T-helper 1 cell treated with Interleukin-12 subunit alpha and Interleukin-12 subunit beta and Interleukin-4 antibody, amounts not matched to agents 30 μg/mL and 1 μg/mL, for 36 hours (primary cell): ENCODE measurements around the gene G3BP2.
"Not testable (repeated sequence)": the region's sequence is repeated elsewhere in the genome, so short reads cannot be mapped to it uniquely, and the experiment has no call there.

Source experiments
- H3K27ac Mint-ChIP-seq: one replicate; pipeline ENCODE4 v1.8.0; 2021; ENCODE audit warnings: mild to moderate bottlenecking, mixed read lengths
- H3K27me3 Mint-ChIP-seq: one replicate; pipeline ENCODE4 v1.8.0; 2021; ENCODE audit warnings: low read depth, mixed read lengths
- H3K36me3 Mint-ChIP-seq: one replicate; pipeline ENCODE4 v1.8.0; 2021; ENCODE audit warnings: low read depth, mixed read lengths
- H3K4me1 Mint-ChIP-seq: one replicate; pipeline ENCODE4 v1.8.0; 2021; ENCODE audit warnings: low read depth, mixed read lengths
- H3K4me3 Mint-ChIP-seq: one replicate; pipeline ENCODE4 v1.8.0; 2021; ENCODE audit warnings: mild to moderate bottlenecking, moderate library complexity, mixed read lengths
- H3K9me3 Mint-ChIP-seq: one replicate; pipeline ENCODE4 v1.8.0; 2021; ENCODE audit warnings: mixed read lengths

Gene G3BP2

DNA sequence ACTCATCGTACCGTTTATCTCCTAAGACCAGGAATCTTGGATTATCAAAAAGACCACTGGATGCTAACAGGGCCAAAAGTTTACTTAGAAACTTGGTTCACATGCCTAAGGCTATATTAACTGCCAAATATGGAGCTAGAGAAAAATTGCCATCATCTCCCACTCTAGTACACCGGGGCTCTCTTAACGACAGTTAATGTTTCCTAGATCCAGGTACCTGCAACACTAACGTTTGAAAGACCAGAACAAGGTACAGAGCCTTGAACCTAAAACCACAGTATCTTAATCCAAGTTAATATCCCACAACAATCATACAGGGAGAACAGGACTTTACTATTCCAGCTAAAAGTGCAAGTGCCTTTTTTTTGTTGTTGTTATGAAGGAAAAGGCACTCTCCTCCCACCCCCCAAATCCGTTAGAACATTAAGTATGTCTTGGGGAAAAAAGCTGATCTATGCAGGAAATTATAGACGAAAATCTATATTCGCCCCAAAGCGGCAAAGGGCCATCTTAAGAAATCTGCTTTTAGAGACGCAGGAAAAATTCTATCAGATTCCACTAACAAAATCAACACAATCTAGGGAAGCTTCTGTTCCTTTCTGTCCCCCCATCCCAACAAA lies 1.3 kb downstream of the G3BP2 start:
- Mint-ChIP-seq H3K27me3 (no peaks in the 10 kb centered on the region), H3K27ac (peak overlapping the region; percentile 98), H3K4me3 (peak overlapping the region; percentile 97), H3K9me3 (no peaks in the 10 kb centered on the region), H3K36me3 (peaks cover 13% of the 10 kb centered on the region), H3K4me1 (peaks cover 43% of the 10 kb centered on the region)

DNA sequence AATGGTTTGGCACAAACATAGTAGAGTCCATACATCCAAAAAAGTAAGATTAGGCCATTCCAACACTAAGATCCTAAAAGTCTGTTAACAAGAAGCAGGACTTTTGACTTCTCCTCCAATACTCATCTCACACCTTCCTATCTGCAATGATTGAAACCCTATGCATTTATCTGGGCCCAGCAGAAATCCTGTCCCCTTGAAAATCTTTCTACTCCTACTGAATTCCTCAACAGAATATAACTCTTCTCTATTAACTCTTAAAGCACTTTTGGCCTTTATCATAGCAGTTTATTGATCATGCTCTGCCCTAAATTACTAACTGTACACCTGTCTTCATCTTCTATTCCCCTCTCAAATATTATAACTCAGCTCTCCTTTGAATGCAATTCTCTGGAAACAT lies 4.6 kb downstream of the G3BP2 start:
- Mint-ChIP-seq H3K9me3 (no peaks in the 10 kb centered on the region), H3K27me3 (no peaks in the 10 kb centered on the region), H3K4me3 (peak overlapping the region; percentile 11), H3K36me3 (peaks cover 17% of the 10 kb centered on the region), H3K4me1 (peaks cover 54% of the 10 kb centered on the region), H3K27ac (peak overlapping the region; percentile 0)

DNA sequence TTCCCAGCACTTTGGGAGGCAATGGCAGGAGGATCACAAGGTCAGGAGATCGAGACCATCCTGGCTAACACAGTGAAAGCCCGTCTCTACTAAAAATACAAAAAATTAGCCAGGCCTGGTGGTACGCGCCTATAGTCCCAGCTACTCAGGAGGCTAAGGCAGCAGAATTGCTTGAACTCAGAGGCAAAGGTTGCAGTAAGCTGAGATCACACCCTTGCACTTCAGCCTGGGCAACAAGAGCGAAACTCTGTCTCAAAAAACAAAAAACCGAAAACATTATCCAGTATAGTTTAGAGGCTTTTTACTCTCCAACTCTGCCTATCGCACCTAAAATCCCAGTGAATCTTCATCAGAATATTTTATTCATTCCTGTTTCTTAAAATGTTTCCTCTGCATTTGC lies 5.6 kb downstream of the G3BP2 start:
- peaks cover 15% of the 10 kb centered on the region for H3K36me3 Mint-ChIP-seq

DNA sequence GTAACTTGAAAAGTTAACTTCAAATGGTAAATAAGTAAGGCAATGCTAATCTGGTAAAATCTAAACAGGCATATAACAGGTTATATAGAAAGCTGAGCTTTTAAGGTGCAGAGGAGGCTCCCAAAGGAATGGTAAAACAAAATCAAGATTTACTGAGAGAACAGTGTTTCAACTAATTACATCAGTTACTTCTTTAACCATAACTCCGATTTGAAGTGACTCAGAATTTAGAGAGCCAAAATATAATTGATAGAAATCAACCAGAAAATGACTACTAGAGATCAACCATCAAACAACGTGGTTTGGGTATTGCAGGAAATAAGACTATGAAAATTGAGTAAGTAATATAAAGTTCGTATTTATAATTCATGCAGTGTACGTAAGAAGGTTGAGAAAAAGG lies 6.9 kb downstream of the G3BP2 start:
- peak overlapping the region; percentile 36 for H3K4me3 Mint-ChIP-seq
- H3K27ac Mint-ChIP-seq: peak overlapping the region; percentile 24
- H3K36me3 Mint-ChIP-seq: peaks cover 25% of the 10 kb centered on the region
- H3K9me3 Mint-ChIP-seq: no peaks in the 10 kb centered on the region
- H3K27me3 Mint-ChIP-seq: no peaks in the 10 kb centered on the region
- H3K4me1 Mint-ChIP-seq: peaks cover 59% of the 10 kb centered on the region

More for the DNA sequence above, 5.6 kb downstream of the G3BP2 start:
- H3K4me3 Mint-ChIP-seq: peak overlapping the region; percentile 16
- H3K9me3 Mint-ChIP-seq, H3K27me3 Mint-ChIP-seq: not testable (repeated sequence)
- H3K4me1 Mint-ChIP-seq: peaks cover 59% of the 10 kb centered on the region
- H3K27ac Mint-ChIP-seq: peak overlapping the region; percentile 72

DNA sequence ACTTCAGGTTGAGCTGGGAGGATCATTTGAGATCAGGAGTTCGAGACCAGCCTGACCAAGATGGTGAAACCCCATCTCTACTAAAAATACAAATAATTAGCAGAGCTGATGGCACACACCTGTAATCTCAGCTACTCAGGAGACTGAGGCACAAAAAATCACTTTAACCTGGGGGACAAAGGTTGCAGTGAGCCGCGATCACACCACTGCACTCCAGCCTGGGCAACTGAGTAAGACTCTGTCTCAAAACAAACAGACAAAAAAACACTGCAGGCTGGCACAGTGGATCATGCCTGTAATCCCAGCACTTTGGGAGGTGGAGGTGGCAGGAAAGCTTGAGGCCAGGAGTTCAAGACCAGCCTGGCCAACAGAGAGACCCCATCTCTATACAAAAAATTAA lies 8.6 kb downstream of the G3BP2 start:
- not testable (repeated sequence) for H3K9me3 Mint-ChIP-seq, H3K4me3 Mint-ChIP-seq, H3K27ac Mint-ChIP-seq, H3K27me3 Mint-ChIP-seq
- Mint-ChIP-seq H3K4me1 (peaks cover 59% of the 10 kb centered on the region), H3K36me3 (peaks cover 34% of the 10 kb centered on the region)

DNA sequence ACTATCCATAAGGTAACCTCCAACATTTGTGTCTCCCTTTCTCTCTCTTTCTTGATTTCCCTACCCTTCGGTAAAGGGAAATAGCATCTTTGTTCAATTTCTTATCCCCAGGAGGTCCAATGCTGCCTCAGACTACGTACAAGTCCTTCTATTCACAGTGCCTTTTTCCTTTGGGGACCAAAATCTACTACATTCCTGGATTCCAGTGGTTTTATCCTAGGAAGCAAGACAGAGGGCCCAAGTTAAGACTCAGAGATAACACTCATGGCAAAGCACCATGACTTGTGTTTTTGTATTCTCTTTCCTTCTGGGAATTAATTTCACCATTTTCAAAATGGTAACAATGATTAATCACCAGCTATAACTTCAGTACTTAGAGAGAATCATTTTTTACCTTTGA lies 10.6 kb downstream of the G3BP2 start:
- Mint-ChIP-seq H3K4me3 (no peak overlapping the region), H3K9me3 (no peaks in the 10 kb centered on the region), H3K36me3 (peaks cover 43% of the 10 kb centered on the region), H3K27ac (peak overlapping the region; percentile 66), H3K27me3 (no peaks in the 10 kb centered on the region), H3K4me1 (peaks cover 56% of the 10 kb centered on the region)

DNA sequence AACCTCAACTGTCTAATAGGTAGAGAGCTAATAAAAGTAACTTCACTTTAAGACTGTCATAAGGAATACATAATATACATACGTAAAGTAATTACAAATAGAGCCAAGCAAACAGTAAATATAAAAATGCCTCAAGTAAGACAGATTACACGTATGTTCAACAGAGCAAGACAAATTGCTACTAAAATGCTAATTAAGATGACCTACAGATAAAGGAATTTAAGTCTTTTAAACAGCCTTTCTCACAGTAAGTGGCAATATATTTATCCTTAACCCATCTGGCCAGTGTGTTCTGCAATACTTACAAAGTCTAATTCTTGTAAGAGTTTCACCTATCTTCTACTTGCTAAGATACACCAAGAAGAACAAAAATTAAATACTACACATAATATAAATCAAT lies 12.7 kb downstream of the G3BP2 start:
- no peaks in the 10 kb centered on the region for H3K27me3 Mint-ChIP-seq
- H3K9me3 Mint-ChIP-seq: no peaks in the 10 kb centered on the region
- no peak overlapping the region for H3K27ac Mint-ChIP-seq
- H3K4me1 Mint-ChIP-seq: peaks cover 57% of the 10 kb centered on the region
- peaks cover 48% of the 10 kb centered on the region for H3K36me3 Mint-ChIP-seq
- H3K4me3 Mint-ChIP-seq: no peak overlapping the region

DNA sequence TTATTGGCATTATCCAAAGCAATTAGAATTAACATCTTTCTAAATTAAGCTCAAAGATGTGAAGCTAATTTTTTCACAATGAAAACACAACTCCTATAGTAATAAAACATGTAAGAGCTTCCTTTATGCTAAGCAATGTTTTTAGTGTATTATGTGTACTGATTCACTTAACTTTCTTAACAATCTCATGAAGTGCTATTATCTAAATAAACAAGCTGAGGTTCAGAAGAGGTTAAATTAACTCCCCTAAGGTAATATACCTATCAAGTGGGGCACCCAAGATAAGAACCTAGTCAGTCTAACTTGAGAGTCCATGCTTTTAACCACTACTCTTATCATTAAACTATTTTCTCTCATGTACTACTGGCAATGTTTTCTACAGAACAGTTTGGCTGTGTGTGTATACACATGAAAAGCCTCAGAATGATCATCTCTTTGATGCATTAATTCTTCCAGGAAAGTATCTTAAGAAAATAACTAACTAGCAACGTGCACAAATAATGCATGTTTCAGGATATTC lies 13.6 kb downstream of the G3BP2 start:
- no peak overlapping the region for H3K27ac Mint-ChIP-seq
- no peaks in the 10 kb centered on the region for H3K27me3 Mint-ChIP-seq
- H3K4me1 Mint-ChIP-seq: peaks cover 58% of the 10 kb centered on the region
- H3K4me3 Mint-ChIP-seq: no peak overlapping the region
- peaks cover 54% of the 10 kb centered on the region for H3K36me3 Mint-ChIP-seq
- H3K9me3 Mint-ChIP-seq: no peaks in the 10 kb centered on the region

DNA sequence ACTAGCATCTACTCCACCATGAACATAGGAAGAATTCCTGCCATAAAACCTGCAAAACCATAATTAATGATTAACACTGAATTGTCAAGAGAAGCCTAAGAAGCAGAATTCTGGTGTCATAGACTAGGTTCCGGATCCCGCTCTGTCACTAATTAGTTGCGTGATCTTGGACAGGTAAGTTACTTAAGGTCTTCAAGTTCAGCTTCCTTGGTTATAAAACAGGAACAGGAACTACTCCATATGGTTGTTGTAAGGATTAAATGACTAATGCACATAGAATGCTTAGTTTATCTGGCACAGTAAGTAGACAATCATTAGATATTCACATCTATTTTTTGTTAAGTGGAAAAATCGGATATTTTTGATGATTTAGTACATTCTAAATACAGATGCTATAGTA lies 14.3 kb downstream of the G3BP2 start:
- Mint-ChIP-seq H3K27ac (no peak overlapping the region), H3K9me3 (no peaks in the 10 kb centered on the region), H3K27me3 (no peaks in the 10 kb centered on the region), H3K4me3 (peak overlapping the region; percentile 7), H3K4me1 (peaks cover 63% of the 10 kb centered on the region), H3K36me3 (peaks cover 60% of the 10 kb centered on the region)

DNA sequence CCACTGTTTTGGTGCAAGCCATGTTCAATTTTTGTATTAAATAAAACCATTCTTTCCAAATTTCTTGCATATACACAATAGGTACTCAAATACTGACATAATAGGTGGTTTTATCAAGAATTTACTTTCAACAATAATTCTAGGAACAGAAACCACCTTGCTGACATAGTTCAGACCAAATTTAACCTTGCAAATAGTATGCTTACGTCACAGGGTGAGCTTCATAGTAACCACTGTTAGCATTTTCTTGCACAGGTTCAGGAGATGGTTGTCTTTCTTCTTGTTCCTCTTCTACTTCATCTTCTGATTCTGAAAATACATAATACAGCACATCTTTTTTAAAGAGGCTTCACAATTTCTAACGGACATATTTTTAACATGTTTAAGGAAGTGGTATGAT lies 17.6 kb downstream of the G3BP2 start:
- H3K4me1 Mint-ChIP-seq: peaks cover 53% of the 10 kb centered on the region
- H3K9me3 Mint-ChIP-seq: no peaks in the 10 kb centered on the region
- H3K4me3 Mint-ChIP-seq: peak overlapping the region; percentile 73
- peaks cover 53% of the 10 kb centered on the region for H3K36me3 Mint-ChIP-seq
- H3K27me3 Mint-ChIP-seq: no peaks in the 10 kb centered on the region
- H3K27ac Mint-ChIP-seq: peak overlapping the region; percentile 93

DNA sequence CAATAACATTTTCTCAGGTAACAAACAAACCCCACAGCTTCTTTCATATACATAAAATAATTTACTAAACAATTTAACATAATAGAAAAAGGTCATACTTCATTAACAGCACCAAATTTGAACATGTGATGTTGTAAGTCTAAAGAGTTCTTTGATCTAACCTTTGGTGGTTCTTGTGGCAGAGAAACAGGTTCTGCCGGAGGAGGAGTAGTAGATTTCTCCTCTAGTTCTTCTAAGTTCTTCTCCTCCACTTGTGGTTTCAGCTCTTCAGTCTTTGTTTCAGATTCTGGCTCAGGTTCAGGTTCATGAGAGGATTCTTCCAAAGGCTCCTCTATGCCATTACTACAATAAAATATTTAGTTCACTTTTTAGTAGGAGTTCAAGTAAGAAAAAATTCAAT lies 18.3 kb downstream of the G3BP2 start:
- peaks cover 52% of the 10 kb centered on the region for H3K36me3 Mint-ChIP-seq
- H3K4me1 Mint-ChIP-seq: peaks cover 50% of the 10 kb centered on the region
- no peaks in the 10 kb centered on the region for H3K9me3 Mint-ChIP-seq
- H3K4me3 Mint-ChIP-seq: peak overlapping the region; percentile 73
- H3K27me3 Mint-ChIP-seq: no peaks in the 10 kb centered on the region
- H3K27ac Mint-ChIP-seq: peak overlapping the region; percentile 93

DNA sequence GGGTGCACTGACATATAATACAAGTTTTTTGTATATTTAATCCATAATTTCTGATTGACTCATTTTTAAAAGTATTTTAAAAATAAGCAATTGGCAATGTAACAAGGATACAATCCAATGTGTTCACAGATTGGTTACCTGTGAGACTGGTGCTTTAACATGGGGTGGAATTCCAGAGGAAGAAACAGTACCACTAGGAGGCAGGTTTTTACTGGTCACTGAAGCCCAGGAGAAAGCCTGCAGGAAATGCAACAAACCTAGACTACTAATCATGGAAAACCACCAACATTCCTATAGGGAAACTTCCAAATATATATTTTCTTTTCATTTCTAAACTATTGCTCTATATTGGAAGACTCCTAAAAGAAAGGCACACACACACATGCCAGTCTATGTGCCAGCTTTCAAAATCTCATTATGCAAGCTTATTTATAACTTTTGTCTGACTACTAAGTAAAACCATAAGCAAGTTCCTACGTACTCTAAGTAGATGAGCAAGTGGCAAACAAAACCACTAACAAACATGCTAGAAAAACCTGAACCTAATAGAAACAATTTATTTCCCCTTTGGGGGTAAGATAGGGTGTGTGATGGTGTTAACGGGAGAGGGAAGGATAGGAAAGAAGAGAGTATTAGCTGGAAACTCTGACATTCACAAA lies 19.2 kb downstream of the G3BP2 start:
- H3K36me3 Mint-ChIP-seq: peaks cover 52% of the 10 kb centered on the region
- peaks cover 44% of the 10 kb centered on the region for H3K4me1 Mint-ChIP-seq

DNA sequence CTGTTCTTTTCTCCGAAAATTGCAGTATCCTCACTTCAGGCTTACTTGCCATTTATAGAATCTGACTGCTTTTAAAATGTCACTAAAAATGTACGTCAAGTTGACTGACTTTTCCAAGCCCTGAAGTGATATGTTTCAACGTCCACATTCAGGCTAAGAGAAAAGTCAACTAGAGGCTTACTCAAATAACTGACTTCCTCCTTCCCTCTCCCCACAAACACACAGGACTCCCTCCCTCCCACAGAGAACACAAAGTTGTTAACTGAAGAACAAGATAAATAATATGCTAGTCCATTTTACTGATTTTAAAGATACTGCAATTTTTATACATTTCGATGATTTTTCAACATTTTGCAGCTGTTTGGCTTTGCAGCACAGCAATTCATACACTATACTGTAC lies 29.1 kb downstream of the G3BP2 start:
- H3K4me1 Mint-ChIP-seq: peaks cover 12% of the 10 kb centered on the region
- H3K27me3 Mint-ChIP-seq: no peaks in the 10 kb centered on the region
- H3K4me3 Mint-ChIP-seq: no peak overlapping the region
- no peak overlapping the region for H3K27ac Mint-ChIP-seq
- H3K9me3 Mint-ChIP-seq: no peaks in the 10 kb centered on the region
- H3K36me3 Mint-ChIP-seq: peaks cover 54% of the 10 kb centered on the region

More for the DNA sequence above, 19.2 kb downstream of the G3BP2 start:
- Mint-ChIP-seq H3K27me3 (no peaks in the 10 kb centered on the region), H3K4me3 (peak overlapping the region; percentile 64), H3K27ac (peak overlapping the region; percentile 93), H3K9me3 (no peaks in the 10 kb centered on the region)

DNA sequence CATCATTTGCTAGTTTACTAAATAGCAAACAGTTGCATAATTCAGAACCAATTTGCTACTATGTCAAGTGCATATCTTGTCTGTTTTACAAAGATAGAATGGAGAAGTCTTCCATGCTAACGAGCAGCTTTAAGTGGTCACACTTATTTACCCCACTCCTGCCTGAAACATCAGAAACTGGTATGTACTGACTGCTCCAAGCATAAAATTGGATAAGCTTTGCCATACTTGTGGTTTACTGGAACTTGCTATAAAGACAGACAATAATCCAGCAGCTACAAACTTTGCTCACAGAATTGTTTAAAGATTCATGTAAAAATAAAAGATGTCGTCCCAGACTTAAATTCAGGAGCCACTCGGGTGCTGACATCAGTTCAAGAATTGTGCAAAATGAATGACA lies 29.6 kb downstream of the G3BP2 start:
- Mint-ChIP-seq H3K4me1 (peaks cover 12% of the 10 kb centered on the region), H3K27me3 (no peaks in the 10 kb centered on the region), H3K9me3 (no peaks in the 10 kb centered on the region), H3K27ac (no peak overlapping the region), H3K4me3 (no peak overlapping the region), H3K36me3 (peaks cover 53% of the 10 kb centered on the region)

DNA sequence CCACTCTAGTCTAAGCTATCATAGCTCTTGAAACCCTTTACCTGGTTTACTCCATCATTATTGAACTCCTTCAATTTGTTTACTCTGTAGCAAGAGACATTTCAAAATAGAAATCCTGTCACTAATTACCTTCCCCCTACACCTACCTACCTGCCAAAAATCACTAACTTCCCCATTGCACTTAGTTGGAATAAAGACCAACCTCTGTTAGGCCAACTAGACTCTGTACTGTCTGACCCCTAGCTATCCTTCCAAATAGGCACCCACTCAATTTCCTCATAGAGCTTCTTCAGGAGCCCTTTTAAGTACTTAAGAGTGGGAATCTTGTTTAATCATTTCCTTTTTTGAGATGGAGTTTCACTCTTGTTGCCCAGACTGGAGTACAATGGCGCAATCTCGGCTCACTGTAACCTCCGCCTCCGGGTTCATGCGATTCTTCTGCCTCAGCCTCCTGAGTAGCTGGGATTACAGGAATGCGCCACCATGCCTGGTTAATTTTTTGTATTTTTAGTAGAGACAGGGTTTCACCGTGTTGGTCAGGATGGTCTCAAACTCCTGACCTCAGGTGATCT lies 34.0 kb downstream of the G3BP2 start:
- H3K27me3 Mint-ChIP-seq: no peaks in the 10 kb centered on the region
- peaks cover 7% of the 10 kb centered on the region for H3K4me1 Mint-ChIP-seq
- H3K4me3 Mint-ChIP-seq: no peak overlapping the region
- H3K9me3 Mint-ChIP-seq: no peaks in the 10 kb centered on the region
- peaks cover 22% of the 10 kb centered on the region for H3K36me3 Mint-ChIP-seq
- no peak overlapping the region for H3K27ac Mint-ChIP-seq
